Stimulated activated CD4-positive, alpha-beta T cell treated with anti-CD3 and anti-CD28 coated beads, Interleukin-12 subunit alpha, Interleukin-12 subunit beta, amount 100 ng/mL, for 4 hours (primary cell): ENCODE measurements around the gene PTPRD.
"Not testable (repeated sequence)": the region's sequence is repeated elsewhere in the genome, so short reads cannot be mapped to it uniquely, and the experiment has no call there.

Experiments used
- DNase-seq: peaks from one replicate; pipeline ENCODE4 v3.0.0-alpha.2; 2020

PTPRD gene

GRCh38 chr9:9560382-9561035 is 1052.3 kb downstream of the PTPRD start:
- no peak for DNase-seq

GRCh38 chr9:9558907-9559306 is 1053.9 kb downstream of the PTPRD start:
- no peak for DNase-seq

DNA sequence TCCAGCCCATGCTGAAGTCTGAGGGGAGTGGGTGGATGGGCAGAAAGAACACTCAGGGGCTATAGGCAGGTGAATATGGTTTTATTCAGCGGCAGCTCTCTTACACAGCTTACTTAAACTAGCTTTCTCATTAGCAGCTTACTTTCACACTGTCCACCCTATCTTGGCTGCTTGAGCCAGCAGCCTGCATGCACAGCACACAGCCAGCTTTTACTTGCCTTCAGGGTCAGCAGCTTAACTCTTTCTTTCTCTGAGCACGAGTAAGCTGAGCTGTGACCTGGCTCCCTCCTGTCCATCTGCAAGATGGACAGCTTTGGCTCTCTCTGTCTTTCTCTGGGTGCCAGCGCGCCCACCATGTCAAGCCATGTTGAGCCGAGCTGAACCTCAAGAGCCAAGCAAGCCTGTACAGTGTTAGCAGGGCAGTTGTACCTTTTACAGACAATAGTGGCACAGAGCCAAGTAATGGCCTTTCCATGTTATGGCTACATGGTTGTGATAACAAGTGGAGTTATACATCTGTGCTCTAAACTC is 1054.9 kb downstream of the PTPRD start:
- DNase-seq, result no peak

DNA sequence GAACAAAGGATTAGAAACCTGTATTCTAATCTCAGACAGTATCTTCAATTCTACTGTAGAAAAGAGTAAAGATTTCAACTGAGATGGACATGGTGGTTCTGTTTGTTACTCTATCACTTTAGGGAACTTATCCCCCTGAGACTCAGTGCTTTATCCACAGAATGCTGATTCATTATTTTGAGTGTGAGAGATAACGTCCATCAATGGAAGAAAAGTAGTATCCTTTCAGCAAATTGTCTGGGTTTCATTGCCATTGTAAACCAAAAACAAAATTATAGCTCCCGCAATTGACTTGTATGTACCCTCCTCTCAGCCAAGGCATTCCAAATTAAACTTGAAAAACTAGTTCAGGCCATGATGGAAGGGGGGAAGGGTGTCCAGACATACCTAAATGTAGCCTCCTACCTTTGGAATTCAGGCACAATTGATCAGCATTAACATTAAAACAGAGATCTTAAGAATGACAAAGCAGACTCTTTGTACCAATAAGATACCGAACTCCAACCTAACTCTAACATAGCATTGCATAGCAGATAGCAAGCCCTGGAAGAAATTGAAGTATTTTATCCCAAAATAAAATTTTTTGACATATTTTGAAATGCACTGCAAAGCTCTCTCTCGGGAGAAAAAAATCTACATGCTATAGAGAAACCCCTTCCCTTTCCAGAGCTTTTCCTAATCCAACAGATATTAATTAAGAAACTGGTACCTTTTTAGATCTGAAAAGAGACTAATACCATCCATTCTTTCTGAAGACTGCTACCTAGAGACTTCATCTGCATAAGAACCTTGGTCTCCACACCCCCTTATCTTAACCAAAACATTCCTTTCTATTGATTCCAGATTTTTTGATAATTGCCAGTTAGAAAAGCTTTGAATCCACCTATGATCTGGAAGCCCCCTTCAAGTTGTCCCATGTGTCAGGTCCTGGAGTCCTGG is 1055.7 kb downstream of the PTPRD start:
- DNase-seq, result no peak

DNA sequence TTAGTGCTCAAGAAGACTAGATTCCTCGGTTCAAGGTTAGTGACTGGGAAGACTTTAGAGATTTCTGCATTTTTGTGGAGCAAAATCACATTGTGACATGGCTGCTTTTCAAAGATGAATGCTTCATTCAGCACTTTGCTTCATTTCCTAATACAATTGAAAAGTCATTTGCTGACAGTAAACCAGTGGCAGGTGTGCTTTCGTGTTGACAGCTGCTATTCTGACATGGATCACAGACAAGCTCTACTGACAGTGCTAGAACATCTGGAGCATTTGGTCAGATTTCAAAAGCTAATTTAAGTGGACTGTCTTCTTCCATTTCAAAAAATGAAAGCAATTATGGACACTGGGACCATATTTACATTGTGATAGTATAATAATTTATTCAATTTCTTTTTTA is 1060.1 kb downstream of the PTPRD start:
- no peak for DNase-seq

- no peak for DNase-seq
Observed at GRCh38 chr9:9538766-9539165, 1074.0 kb downstream of the PTPRD start.

GRCh38 chr9:9538356-9538755 is 1074.4 kb downstream of the PTPRD start:
- no peak for DNase-seq

- no peak for DNase-seq
Observed at GRCh38 chr9:9536523-9536922, 1076.3 kb downstream of the PTPRD start.

GRCh38 chr9:9523476-9524139 is 1089.2 kb downstream of the PTPRD start:
- no peak for DNase-seq

GRCh38 chr9:9522406-9522805 is 1090.4 kb downstream of the PTPRD start:
- DNase-seq, result no peak

DNA sequence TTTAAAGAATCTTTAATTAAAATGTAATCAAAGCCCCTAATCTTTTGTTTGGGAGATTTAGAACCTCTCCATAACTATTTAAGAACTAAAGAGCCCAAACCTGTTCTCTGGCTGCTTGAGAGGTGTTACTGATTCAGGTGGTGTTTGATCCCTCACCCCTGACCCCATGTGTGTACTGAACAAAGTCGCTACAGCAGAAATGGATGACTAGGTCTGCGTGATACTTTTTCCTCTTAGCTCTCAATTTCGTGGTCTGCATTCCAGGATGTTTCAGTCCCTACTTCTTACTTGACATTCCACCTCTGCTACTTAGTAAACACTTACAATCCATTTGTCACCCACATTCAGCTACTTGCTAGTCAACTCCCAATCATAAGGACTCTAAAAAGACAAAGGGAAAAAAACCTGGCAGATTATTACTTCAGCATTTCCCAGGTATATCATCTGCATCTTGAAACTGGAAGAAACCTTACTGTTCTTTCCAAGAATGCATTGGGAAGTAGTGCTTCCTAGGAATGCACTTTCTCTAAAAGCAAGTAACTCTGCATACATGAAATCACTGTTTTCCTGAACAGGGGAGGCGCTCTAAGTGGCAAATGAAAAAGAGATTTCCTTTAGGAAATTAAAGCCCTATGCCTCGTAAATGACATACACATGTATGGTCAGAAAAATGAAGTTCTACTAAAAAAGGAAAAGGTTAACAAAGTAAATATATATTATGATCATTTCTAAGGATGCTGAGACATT is 1091.6 kb downstream of the PTPRD start:
- no peak for DNase-seq

DNA sequence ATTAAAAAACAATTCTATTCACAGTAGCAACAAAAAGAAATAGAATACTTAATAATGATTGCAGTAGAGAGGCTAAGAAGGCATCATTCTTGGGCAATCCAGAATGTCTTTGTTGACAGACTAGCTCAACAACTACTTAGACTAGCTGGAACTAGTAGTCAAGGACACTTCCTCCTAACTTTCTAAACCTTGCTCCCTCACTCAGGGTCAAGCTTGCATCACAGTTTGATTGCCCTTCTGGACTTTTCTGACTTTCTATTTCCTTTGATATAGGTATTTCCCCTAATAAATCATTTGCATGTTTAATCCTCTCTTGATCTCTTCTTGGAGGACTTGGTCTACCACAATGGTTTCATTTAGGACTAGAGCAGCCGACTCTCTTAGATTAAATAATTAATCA is 1107.9 kb downstream of the PTPRD start:
- DNase-seq, result no peak

DNA sequence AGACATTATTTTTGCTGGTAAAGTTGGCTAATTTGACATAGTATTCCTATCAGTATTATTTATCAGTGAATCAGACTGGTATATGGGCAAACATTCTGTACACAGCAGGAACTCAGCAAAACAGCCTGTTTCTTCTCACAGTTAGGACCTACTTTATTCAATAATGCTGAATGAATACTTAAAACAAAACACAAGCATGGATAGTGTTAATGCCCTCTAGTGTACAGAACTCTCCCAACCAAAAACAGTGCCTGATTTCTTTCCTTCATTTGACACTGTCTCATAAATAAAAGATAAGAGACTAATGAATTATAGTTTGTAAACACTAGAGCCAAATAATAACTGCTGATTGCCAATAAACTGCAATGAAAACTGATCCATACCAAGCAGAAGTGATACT is 1113.3 kb downstream of the PTPRD start:
- no peak for DNase-seq

DNA sequence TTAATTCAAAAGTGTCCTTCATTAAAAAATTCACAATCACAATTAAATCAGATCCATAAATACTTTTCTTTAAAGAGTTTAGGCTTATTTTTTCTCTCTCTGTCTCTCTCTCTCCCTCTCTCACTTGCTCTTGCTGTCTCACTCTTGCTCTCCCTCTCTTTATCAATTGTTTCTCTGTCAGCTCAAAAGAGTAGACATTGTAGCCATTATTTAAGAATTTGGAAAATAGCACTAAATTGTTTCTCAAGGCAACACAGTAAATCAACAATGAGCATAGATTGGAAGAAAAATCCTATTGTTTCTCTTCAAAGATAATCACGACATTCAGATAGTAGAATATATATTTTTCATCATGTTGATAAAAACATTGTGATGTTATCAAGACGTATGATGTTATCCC is 1114.0 kb downstream of the PTPRD start:
- no peak for DNase-seq

GRCh38 chr9:9498128-9498527 is 1114.7 kb downstream of the PTPRD start:
- DNase-seq, result no peak

- no peak for DNase-seq
Observed at GRCh38 chr9:9494336-9494735, 1118.5 kb downstream of the PTPRD start.

DNA sequence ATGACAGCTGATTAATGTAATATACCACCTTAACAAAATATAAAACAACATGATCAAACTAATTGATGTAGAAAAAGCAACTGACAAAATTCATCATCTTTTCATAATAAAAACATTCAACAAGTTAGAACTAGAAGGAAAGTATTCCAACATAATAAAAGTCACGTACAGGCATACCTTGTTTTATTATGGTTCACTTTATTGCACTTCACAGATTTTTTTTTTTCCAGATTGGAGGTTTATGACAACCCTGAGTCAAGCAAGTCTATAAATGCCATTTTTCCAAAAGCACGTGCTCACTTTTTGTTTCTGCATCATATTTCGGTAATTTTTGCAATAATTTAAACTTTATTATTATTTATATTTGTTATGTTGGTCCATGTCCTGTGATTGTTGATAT is 1120.3 kb downstream of the PTPRD start:
- no peak for DNase-seq

GRCh38 chr9:9489183-9489582 is 1123.6 kb downstream of the PTPRD start:
- no peak for DNase-seq

DNA sequence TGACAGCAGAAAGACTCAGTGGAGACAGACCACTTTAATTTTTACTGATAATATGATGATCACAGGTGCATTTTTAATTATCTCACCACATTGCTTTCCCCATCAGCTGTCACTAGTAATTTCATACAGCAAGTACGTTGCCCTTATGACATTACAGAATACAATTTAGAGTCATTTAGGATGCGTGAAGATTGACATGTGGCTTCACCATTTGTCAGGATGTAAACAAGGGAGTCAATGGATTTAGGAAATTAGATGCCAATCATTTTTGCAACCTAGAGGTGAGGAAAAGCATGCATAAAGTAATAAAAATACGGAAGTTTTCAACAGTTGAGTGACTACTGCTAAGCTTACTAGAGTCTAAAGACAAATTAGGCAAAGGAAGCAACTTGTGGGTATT is 1129.6 kb downstream of the PTPRD start:
- DNase-seq, result no peak

DNA sequence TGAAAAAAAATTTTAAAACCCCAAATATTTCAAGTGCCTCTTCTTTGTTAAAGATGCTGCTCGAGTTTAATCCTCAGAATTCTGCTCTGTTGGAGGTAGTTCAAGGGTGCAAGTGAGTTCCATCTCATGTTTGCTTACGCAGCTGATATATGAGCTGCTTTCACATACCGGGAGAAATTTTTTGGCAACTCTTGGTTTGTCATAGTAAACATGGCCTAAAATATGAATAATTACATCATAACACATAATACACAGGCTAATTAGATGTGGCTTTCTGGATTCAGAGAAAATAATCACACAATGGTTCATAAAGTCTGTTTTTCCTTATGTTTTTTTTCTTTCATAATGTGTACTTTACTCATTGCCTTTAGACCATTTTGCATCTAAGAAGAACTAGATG is 1134.1 kb downstream of the PTPRD start:
- DNase-seq, result no peak

DNA sequence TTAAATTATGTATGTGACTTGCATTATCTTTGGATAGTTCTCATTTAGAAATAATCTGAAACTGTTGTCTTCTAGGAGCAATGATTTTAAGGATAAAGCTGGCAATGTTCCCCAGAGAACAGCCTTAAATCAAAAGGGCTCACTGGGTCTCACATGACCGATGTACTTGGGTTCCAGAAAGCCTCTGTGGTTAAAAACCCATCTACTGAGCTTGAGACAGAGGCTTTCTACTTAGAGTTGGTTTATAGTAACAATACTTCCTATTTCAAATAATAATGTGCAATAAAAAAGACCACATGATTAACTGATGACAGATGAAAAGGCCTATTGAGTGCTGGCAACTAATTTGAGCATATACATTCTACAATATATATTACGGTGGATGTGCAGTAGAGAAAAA is 1143.5 kb downstream of the PTPRD start:
- DNase-seq, result no peak

DNA sequence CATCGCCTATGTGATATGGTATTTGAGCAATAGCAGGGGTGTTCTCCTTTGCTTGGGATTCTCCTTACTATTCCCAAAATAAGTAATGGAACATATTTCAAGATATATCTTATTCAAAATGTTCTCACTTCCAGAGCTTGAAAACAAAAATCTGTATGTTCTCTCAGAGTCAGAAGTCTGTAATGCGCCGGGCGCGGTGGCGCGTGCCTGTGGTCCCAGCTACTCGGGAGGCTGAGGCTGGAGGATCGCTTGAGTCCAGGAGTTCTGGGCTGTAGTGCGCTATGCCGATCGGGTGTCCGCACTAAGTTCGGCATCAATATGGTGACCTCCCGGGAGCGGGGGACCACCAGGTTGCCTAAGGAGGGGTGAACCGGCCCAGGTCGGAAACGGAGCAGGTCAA is 1170.9 kb downstream of the PTPRD start:
- DNase-seq, result not testable (repeated sequence)

DNA sequence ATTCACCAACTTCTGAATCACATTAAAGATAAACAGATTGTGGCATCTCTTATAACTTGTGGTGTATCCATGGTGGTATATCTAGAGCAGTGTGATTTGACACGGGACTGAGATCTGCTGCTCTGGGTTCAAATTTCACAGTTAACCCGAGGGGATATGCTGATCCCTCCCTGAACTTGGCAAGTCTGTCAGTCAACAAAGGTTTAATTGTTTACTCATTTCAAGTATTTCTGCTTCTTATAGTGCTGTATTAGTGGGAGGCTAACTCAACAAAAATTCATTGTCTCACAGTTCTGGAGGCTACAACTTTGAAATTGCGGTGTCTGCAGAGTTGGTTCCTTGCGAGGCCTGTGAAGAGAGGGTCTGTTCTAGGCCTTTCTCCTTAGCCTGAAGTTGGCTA is 1175.2 kb downstream of the PTPRD start:
- DNase-seq, result no peak
